K562 (cell line): ENCODE data around the gene SMCP.

Source experiments
- ARNT ChIP-seq, 2 experiments: fragments of 450-650 bp; IDR thresholded peaks; 2 replicates each; pipeline ENCODE4 v1.6.1; 2016; ENCODE audit warnings: mild to moderate bottlenecking in 1 of 2
- BRF2 ChIP-seq: IDR thresholded peaks from 3 replicates; pipeline ENCODE4 v1.6.1; 2011; ENCODE audit warnings: borderline replicate concordance, mild to moderate bottlenecking; ENCODE audit not compliant: insufficient read length, insufficient read depth
- COPS2 ChIP-seq: fragments of 450-650 bp; conservative IDR thresholded peaks from 2 replicates; pipeline ENCODE4 v1.6.1; 2016; ENCODE audit warnings: mild to moderate bottlenecking, moderate library complexity
- ELF1 ChIP-seq: fragments of 200-800 bp; sonication (Bioruptor generic); IDR thresholded peaks from 2 replicates; pipeline ENCODE4 v1.6.1; 2016; ENCODE audit warnings: missing genetic modification characterization, missing compliant biosample characterization
- FOSL1 ChIP-seq: fragments of 200-800 bp; sonication (Bioruptor generic); conservative IDR thresholded peaks from 2 replicates; pipeline ENCODE4 v1.6.1; 2016; ENCODE audit warnings: missing genetic modification characterization, missing compliant biosample characterization
- ILK ChIP-seq: fragments of 450-650 bp; IDR thresholded peaks from 2 replicates; pipeline ENCODE4 v1.6.1; 2016; ENCODE audit warnings: missing genetic modification characterization, low read depth, mild to moderate bottlenecking, missing compliant biosample characterization, moderate library complexity, borderline replicate concordance
- POLR2A ChIP-seq: fragments of 450-650 bp; conservative IDR thresholded peaks from 2 replicates; pipeline ENCODE4 v1.6.1; 2016
- PTBP1 ChIP-seq: fragments of 200-400 bp; formaldehyde crosslinking; IDR thresholded peaks from 2 replicates; pipeline ENCODE4 v1.6.1; 2017; ENCODE audit warnings: low read depth, low read length
- SIN3A ChIP-seq, 2 experiments: fragments of 150-350 bp in 1 of 2; IDR thresholded peaks; 2 replicates each; pipeline ENCODE4 v1.6.1; 2011 to 2016; ENCODE audit warnings: borderline replicate concordance in 2 of 2, low read depth in 2 of 2, low read length in 2 of 2, mild to moderate bottlenecking in 2 of 2, moderate library complexity in 2 of 2; ENCODE audit not compliant: control insufficient read depth in 1 of 2
- ZNF143 ChIP-seq: sonication (generic); formaldehyde crosslinking; IDR thresholded peaks from 2 replicates; pipeline ENCODE4 v1.9.0; 2022; ENCODE audit warnings: mild to moderate bottlenecking, missing genetic modification reagents
- ZNF24 ChIP-seq: fragments of 450-650 bp; IDR thresholded peaks from 2 replicates; pipeline ENCODE4 v1.6.1; 2016
- TF ChIP-seq, protein P1 (sequence below), 3 experiments: IDR thresholded peaks in 2 of 3; conservative IDR thresholded peaks in 1 of 3; 2 replicates each; pipeline ENCODE4 v1.5.1; 2011 to 2012; ENCODE audit warnings: low read length in 3 of 3, mild to moderate bottlenecking in 3 of 3, control low read depth in 2 of 3, improper control_type of control experiment in 1 of 3, inconsistent platforms in 1 of 3, low read depth in 1 of 3, mixed read lengths in 1 of 3, moderate library complexity in 1 of 3; ENCODE audit not compliant: insufficient read depth in 2 of 3

- TF ChIP-seq POLR2A: no peak
- TF ChIP-seq COPS2: no peak
- no peak for TF ChIP-seq BRF2
- no peak for TF ChIP-seq ZNF24
- TF ChIP-seq ARNT (IDR thresholded peaks at IDR 0.05): no peak
- no peak for TF ChIP-seq ZNF143 (CRISPR knock-in tag)
- no peak for TF ChIP-seq ILK (tag)
- TF ChIP-seq PTBP1: no peak
- TF ChIP-seq FOSL1 (tag): no peak
- TF ChIP-seq SIN3A (IDR thresholded peaks at IDR 0.05; ENCODE audit: borderline replicate concordance in 2 of 2, control insufficient read depth in 1 of 2, low read depth in 2 of 2, low read length in 2 of 2): no peak
- TF ChIP-seq ELF1 (tag): no peak
- TF ChIP-seq, protein P1, sequence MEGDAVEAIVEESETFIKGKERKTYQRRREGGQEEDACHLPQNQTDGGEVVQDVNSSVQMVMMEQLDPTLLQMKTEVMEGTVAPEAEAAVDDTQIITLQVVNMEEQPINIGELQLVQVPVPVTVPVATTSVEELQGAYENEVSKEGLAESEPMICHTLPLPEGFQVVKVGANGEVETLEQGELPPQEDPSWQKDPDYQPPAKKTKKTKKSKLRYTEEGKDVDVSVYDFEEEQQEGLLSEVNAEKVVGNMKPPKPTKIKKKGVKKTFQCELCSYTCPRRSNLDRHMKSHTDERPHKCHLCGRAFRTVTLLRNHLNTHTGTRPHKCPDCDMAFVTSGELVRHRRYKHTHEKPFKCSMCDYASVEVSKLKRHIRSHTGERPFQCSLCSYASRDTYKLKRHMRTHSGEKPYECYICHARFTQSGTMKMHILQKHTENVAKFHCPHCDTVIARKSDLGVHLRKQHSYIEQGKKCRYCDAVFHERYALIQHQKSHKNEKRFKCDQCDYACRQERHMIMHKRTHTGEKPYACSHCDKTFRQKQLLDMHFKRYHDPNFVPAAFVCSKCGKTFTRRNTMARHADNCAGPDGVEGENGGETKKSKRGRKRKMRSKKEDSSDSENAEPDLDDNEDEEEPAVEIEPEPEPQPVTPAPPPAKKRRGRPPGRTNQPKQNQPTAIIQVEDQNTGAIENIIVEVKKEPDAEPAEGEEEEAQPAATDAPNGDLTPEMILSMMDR (IDR thresholded peaks at IDR 0.05 in 2 of 3, conservative IDR thresholded peaks at IDR 0.05 in 1 of 3; ENCODE audit: insufficient read depth in 2 of 3, low read depth in 1 of 3, low read length in 3 of 3): no peak
Observed at GRCh38 chr1:152902636-152903035, 24.5 kb downstream of the SMCP start.
